NCI-H774 (cell line): ENCODE results near the gene SECISBP2L.
A peak's percentile ranks its signal among the peaks of the same experiment; 100 is the strongest.

Experiments
- DNase-seq: peaks from one replicate; lab custom pipeline; 2025; lab: John Stamatoyannopoulos, UW

The SECISBP2L gene

GRCh38 chr15:48963524-48964113 lies 82.6 kb downstream of the SECISBP2L start, which contains the start of gene SHC4:
SHC4 (minus strand) TSS chr15:48963919; CDS start chr15:48963015, 904 bp downstream.
- DNase-seq = peak; percentile 51

DNA sequence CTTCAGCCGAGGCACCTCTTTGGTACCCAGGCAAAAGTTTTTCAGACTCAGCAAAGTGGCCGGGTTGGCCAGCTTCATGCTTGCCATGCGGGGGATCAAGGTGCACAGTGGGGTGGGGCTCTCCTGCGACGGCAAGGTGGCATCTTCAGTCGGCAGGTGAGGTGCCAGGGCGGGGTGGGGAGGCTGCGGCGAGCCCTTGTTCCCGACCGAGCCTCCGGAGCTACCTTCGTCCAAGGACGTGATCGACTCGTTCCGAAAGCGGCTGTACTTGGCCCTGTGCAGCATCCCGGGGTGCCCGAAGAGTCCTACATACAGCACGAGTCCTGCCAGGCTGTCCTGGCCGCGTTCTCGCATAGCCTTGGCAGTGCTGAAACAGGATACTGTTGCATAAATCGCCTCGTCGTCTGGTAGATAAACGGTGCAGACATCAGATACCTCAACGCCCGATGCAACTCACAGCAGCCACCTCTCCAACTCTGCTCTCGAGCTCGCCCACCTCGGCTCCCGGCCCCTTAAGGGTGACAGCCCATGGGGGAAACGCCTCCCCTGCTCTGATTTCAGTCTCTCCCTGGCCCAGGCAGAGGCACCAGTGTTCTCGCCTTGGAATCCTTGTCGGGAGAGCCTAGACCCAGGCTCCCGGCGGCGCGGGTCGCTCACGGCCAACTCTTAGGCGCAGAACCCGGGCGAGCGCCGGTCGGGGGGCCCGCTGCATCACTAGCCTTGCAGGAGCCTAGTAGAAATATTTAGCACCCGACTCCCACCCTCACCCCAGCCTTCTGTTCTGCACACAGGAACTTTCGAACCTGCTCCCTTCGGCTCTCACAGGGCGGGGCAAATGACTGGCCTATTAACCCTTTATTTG lies 83.4 kb downstream of the SECISBP2L start:
- DNase-seq = no peak

- DNase-seq = no peak
Measured at GRCh38 chr15:48955967-48956366, 90.3 kb downstream of the SECISBP2L start.

GRCh38 chr15:48955370-48955769 lies 90.9 kb downstream of the SECISBP2L start:
- DNase-seq = no peak

GRCh38 chr15:48954538-48954937 lies 91.7 kb downstream of the SECISBP2L start:
- DNase-seq = no peak

- no peak for DNase-seq
Measured at GRCh38 chr15:48946840-48947187, 99.4 kb downstream of the SECISBP2L start.

DNA sequence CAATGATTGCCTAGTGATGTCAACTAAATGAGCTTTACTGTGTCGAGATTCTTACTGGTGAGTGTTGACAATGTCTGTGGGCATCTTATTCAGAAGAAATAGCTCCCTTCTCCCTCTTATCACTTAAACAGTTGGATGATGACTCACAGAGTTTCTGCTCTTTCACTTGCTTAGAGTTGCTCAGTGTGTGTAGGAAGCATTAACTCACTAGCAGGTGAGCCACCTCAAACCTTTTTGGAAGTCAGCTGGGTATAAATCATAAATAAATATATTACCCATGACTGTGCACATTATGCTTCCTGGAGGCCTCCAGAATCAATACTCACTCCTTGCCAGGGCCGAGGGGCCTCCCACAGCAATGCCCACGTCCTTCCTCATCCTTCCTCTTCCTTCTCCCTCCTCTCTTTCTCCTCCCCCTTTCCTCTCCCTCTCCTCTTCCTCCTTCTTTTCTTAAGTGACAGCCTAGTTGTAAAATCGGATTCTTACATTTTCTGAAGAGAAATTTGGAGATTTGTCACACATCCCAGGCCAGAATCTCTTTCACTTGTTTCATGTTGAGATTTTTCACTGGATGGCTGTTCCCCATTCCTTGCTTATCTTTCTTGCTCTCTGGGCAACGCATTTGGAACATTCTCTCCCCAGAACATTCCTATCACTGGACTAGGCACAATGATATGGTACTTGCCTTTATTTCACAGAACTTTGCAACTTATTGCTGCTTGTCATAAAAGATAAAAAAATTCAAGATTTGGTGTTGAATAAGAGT lies 100.0 kb downstream of the SECISBP2L start:
- DNase-seq = no peak

GRCh38 chr15:48945386-48945785 lies 100.9 kb downstream of the SECISBP2L start:
- DNase-seq = no peak

GRCh38 chr15:48941904-48942303 lies 104.3 kb downstream of the SECISBP2L start:
- no peak for DNase-seq

- DNase-seq = no peak
Measured at GRCh38 chr15:48940508-48940907, 105.7 kb downstream of the SECISBP2L start.

GRCh38 chr15:48939648-48940047 lies 106.6 kb downstream of the SECISBP2L start:
- no peak for DNase-seq
